BE2C (cell line): ENCODE data around the gene ASPSCR1.
A peak's percentile ranks its signal among the peaks of the same experiment; 100 is the strongest.

Experiments
- DNase-seq: peaks from one replicate; pipeline ENCODE4 v3.0.0-alpha.2; 2020
- H3K27me3 ChIP-seq: fragments of 250-450 bp; sonication (Bioruptor Pico); 2 replicates; pipeline ENCODE4 v1.5.1; 2020; ENCODE audit warnings: mild to moderate bottlenecking
- H3K36me3 ChIP-seq: fragments of 250-450 bp; sonication (Bioruptor Pico); 2 replicates; pipeline ENCODE4 v1.5.1; 2020; ENCODE audit warnings: mild to moderate bottlenecking
- H3K4me1 ChIP-seq: fragments of 250-450 bp; sonication (Bioruptor Pico); 2 replicates; pipeline ENCODE4 v1.5.1; 2020
- H3K4me3 ChIP-seq: 2 replicates; pipeline ENCODE4 v1.5.1; 2011; ENCODE audit warnings: low read depth, low read length
- H3K9me3 ChIP-seq: fragments of 250-450 bp; sonication (Bioruptor Pico); 2 replicates; pipeline ENCODE4 v1.5.1; 2020
- CTCF ChIP-seq: IDR thresholded peaks from 2 replicates; pipeline ENCODE4 v1.5.1; 2012; ENCODE audit warnings: mild to moderate bottlenecking, low read depth, low read length

The ASPSCR1 gene

GRCh38 chr17:82030470-82031302 lies 53.3 kb downstream of the ASPSCR1 start:
- H3K27me3 ChIP-seq, result no peaks in the 10 kb centered on the region
- no peaks in the 10 kb centered on the region for H3K4me1 ChIP-seq
- H3K36me3 ChIP-seq, result no peaks in the 10 kb centered on the region
- DNase-seq, result peak; percentile 93
- H3K9me3 ChIP-seq, result no peaks in the 10 kb centered on the region
- peak; percentile 45 for TF ChIP-seq CTCF
- peak overlapping the region; percentile 66 for H3K4me3 ChIP-seq

GRCh38 chr17:82031303-82031884 lies 54.0 kb downstream of the ASPSCR1 start, which contains the start of gene RAC3:
Gene RAC3 (plus strand): TSS chr17:82031678. CDS start chr17:82031762, 84 bp downstream.
- no peaks in the 10 kb centered on the region for H3K9me3 ChIP-seq
- H3K4me1 ChIP-seq, result no peaks in the 10 kb centered on the region
- H3K36me3 ChIP-seq, result 0 out of 2 replicates have a peak, but pooled peaks cover 2% of the 10 kb centered on the region
- DNase-seq, result peak; percentile 72
- H3K4me3 ChIP-seq, result peak within 1 kb of the TSS; percentile 69
- TF ChIP-seq CTCF, result no peak
- no peaks in the 10 kb centered on the region for H3K27me3 ChIP-seq

- peak overlapping the region; percentile 69 for H3K4me3 ChIP-seq
These were observed 54.6 kb downstream of the ASPSCR1 start for GRCh38 chr17:82031885-82032627.

GRCh38 chr17:82033359-82034085 lies 56.1 kb downstream of the ASPSCR1 start:
- no peak for TF ChIP-seq CTCF
- Histone ChIP-seq H3K9me3 (no peaks in the 10 kb centered on the region), H3K4me3 (no peak overlapping the region), H3K27me3 (no peaks in the 10 kb centered on the region), H3K36me3 (0 out of 2 replicates have a peak, but pooled peaks cover 2% of the 10 kb centered on the region), H3K4me1 (no peaks in the 10 kb centered on the region; the same call in 1 of the 2 replicates)
- DNase-seq, result no peak

More at GRCh38 chr17:82031885-82032627, 54.6 kb downstream of the ASPSCR1 start:
- H3K27me3 ChIP-seq, result no peaks in the 10 kb centered on the region
- no peak for DNase-seq
- H3K36me3 ChIP-seq, result 0 out of 2 replicates have a peak, but pooled peaks cover 2% of the 10 kb centered on the region
- no peaks in the 10 kb centered on the region for H3K9me3 ChIP-seq
- no peaks in the 10 kb centered on the region for H3K4me1 ChIP-seq
- TF ChIP-seq CTCF, result no peak

- DNase-seq, result no peak
- no peaks in the 10 kb centered on the region for H3K27me3 ChIP-seq
- H3K4me1 ChIP-seq, result no peaks in the 10 kb centered on the region; the same call in 1 of the 2 replicates
- H3K9me3 ChIP-seq, result no peaks in the 10 kb centered on the region
- no peak for TF ChIP-seq CTCF
- H3K4me3 ChIP-seq, result no peak overlapping the region
- 0 out of 2 replicates have a peak, but pooled peaks cover 2% of the 10 kb centered on the region for H3K36me3 ChIP-seq
These were observed 57.1 kb downstream of the ASPSCR1 start for GRCh38 chr17:82034371-82035011.
